Adipose tissue (tissue), 3 donors: ENCODE results near the gene H6PD. TPM values are rescaled to one million over a fixed set of nuclear protein-coding genes. Genes with fewer than 3 reads are reported as not detected.

Source experiments
- H3K27ac ChIP-seq: one replicate; pipeline ENCODE4 v1.5.1; 2013; ENCODE audit warnings: low read depth, low read length
- WGBS, 3 donors: extraction: QIAGEN DNeasy Blood & Tissue Kit; methylation state at CpG; one replicate each; pipeline ENCODE4 v1.1.7; 2013; 5-methylcytosine and 5-hydroxymethylcytosine counted together
- polyA plus RNA-seq, 3 donors: library from polyadenylated mRNA; stranded (reverse); fragments of 200-250 nt; gene quantifications; one replicate each; pipeline ENCODE4 v1.2.3, GENCODE V29; 2013
- donor health status: healthy with polysubstance abuse.
- donor health status: Bipolar disorder and iron deficiency.
- donor health status: healthy.

H6PD gene
- polyA plus RNA-seq, 3 donors: 12.5 to 28.0 (median 19.3) TPM

DNA sequence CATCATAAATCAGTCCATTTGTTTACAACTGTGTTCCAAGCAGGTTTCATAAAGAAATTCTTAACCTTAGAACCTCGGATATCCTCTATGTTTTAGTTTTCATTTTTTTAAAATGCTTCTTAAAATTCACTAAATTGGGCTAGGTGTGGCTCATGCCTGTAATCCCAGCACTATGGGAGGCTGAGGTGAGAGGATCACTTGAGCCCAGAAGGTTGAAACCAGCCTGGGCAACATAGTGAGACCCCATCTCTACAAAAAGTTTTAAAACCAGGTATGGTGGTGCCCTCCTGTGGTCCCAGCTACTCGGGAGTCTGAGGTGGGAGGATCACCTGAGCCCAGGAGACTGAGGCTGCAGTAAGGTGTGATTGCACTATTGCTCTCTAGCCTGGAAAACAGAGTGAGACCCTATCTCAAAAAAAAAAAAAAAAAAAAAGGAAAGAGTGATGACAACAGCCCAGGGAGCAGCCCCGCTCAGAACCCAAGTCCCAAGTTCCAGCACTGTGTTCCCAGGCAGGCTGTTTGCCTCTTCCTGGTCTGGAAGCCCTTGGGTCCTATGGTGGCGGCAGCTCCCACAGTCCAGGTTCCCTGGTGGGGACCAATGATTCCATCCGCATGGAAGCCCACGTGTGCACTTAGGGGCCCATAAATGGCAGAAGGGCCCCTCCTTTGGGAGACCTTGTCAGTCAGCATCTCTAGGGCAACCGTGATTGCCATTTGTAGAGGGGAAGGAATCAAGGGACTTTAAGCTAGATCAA is 33.4 kb downstream of the H6PD start:
- no peak overlapping the region for H3K27ac ChIP-seq
- WGBS, 3 donors: 88 to 92% (median 92%) methylated on average over 7 of the region's 7 CpGs

DNA sequence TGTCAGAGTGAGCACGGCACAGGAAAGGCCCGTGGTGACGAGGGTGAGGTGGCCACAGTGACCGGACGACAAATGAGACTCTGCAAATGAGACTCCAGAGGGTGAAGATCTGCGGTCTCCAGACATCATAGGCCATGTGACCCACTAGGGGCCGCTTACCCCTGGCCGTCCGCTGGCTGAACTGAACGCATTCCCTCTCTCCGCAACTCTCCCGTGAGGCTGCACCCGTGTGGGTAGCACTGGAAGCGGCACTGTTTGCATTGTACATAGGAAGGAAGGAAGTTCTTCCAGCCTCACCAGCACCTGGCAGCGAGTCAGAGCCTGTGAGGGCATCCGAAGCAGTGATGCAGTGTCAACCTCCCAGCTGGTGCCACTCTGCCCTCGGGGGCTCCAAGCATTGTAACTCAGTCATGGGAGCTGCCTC is 34.5 kb downstream of the H6PD start:
- 79 to 84% (median 80%) methylated on average over 17 of the region's 17 CpGs for WGBS, 3 donors
- H3K27ac ChIP-seq: no peak overlapping the region

DNA sequence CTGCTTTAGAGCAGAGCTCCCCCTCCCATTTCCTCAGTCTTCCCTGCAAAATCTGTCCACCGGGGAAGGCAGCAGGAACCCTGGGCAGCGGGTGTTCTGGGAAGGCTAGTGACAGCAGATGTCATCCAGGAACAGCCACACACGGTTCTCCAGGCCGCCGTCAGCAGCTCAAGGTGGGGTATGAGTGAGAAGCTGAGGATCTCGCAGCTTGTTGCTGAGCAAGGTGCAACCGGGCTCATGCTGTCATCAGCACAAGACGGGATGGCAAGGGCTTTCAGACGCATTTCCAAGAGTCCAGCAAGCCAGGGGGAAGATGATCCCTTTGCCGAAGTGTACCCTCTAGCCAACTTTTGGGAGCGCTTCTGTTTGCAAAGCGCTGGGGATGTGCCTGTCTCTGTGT is 35.1 kb downstream of the H6PD start:
- no peak overlapping the region for H3K27ac ChIP-seq
- 85 to 91% (median 89%) methylated on average over 12 of the region's 12 CpGs for WGBS, 3 donors

DNA sequence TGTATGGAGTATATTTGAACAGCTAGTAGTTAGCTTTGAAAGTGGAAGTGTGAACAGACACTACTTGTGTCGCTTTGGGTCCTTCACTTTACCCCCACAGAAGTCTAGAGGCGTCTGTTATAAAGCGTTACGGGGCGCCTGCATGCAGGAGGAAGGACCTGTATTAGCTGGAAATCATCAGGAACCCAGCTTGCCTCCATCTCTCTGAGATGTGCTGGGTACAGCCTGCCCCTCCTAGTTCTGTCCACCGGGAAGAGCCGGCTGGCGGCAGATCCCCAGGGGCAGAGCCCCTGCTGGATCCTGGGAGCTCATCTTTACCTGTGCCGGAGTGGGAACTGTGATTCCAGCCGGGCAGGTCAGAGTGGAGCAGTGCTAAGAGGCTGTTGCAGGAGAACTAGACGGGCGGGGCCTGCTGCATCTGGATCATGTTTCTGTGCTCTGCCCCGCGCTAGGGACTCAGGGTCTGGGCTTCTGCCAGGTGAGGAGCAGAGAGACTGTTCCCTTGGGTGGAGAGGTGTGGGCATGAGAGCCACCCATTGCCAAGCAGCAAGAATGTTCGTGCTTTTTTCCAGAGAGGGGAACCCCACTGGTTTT is 35.8 kb downstream of the H6PD start:
- no peak overlapping the region for H3K27ac ChIP-seq
- WGBS, 3 donors: 79 to 87% (median 80%) methylated on average over 15 of the region's 15 CpGs

DNA sequence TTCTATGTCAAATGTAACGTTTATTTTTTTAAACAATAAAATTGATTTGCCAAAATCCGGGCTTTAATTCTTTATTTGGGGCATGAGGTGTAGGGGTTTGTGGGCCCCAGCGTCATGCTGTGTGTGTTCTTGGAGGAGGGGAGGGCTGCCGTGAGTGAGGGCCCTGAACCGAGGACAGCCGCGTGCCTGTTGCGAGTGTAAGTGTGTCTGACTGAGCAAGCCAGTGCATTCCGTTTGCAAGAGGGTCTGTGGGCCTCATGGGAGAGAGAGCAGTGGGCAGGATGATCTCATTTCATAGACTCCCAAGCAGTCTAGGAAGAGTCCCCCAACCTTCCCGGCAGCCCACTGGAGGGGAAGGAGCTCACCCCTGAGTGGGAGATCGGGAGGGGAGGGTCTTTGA is 36.7 kb downstream of the H6PD start:
- no peak overlapping the region for H3K27ac ChIP-seq
- WGBS, 3 donors: 77 to 82% (median 79%) methylated on average over 11 of the region's 11 CpGs

DNA sequence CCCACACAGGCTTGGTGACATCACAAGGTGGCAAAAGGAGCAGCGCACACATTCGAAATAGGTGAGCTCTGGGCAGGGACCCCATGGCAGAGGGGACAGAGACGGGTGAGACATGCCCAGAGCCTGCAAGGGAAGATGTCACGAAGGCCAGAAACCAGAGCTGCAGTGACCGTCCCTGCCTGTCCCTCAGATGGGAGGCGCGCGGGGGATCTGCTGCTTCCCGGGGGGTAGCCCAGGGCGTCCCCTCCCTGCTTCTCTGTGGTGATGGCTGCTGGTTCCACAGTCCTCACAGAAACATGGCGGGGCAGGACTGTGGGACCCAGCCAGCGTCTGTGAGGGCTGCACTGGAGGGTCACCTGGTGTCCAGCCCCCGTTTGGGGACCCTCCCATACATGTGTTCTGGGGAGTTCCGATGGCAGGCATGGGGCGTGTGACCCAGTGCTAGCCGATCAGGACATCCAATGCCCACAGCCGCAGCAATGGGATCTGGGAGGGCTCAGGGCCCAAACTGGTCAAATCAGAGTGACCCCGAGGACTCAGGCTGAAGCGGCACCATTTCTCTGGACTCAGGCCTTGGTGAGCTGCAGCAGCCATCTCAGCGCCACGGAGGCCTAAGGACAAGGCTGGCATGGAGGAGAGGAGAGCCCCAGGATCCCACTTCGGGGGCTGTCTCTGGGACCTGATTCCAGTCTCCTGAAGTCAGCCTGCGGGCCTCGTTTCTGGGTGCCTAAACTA is 37.5 kb downstream of the H6PD start:
- no peak overlapping the region for H3K27ac ChIP-seq
- WGBS, 3 donors: 90 to 91% (median 91%) methylated on average over 23 to 24 of the region's 24 CpGs

DNA sequence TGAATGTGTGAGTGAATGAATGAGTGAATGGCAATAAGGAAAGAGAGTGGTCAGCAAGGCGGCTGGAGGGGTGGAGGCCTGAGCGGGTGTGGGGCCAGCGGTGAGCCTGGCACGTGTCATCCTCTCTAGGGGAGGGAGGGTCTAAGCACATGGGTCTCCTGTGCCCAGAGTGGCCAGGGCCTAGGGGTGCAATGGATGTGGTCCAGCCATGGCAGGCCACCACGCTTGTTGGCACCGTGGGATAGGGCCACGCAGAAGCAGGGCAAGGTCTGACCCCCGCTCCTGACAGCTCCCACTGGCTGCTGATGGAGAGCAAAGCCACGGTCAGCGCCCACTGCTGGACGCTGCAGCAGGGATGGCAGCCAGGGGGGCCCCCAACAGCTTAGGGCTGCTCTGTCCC is 38.6 kb downstream of the H6PD start:
- WGBS, 3 donors: 78 to 86% (median 86%) methylated on average over 9 to 11 of the region's 11 CpGs
- H3K27ac ChIP-seq: no peak overlapping the region

DNA sequence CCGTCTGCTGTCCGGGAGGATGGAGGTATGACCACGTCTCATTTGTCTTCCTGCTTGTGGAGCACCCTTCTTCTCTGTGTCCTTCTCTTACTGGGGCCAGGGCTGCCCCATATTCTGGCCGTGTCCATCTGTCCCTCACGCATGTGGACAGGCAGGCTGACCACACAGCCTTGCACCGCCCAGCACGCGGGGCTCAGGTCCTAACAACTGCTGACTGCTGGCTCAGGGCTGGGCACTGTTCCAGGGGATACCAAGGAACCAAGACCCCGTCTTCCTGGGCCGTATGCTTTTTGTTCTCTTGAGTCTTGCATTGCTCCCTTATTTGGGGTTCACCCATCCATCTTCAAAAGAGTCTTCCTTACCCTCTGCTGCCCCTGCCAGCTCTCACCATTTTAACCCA is 40.6 kb downstream of the H6PD start:
- H3K27ac ChIP-seq: no peak overlapping the region
- 76 to 86% (median 82%) methylated on average over 10 of the region's 10 CpGs for WGBS, 3 donors

DNA sequence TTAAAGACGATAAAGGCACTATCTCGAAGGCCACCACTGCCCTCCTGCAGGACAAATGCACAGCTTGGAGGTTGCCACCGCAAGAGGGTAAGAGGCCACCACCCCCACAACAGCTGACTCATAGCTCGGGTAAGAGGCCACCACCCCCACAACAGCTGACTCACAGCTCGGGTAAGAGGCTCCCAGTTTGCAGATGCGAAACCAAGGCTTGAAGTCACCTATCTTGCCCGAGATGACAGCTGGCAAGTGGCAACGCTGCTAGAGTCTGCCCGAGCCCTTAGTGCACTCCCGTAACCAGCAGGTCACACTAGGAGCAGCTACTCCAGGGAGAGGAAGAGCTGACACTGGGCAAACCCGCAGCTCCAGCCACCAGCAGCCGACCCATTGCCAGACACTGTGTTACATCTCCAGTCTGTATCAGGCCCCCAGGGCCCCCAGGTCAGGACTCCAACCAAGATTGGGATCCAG is 41.0 kb downstream of the H6PD start:
- 44 to 73% (median 48%) methylated on average over 12 of the region's 12 CpGs for WGBS, 3 donors

DNA sequence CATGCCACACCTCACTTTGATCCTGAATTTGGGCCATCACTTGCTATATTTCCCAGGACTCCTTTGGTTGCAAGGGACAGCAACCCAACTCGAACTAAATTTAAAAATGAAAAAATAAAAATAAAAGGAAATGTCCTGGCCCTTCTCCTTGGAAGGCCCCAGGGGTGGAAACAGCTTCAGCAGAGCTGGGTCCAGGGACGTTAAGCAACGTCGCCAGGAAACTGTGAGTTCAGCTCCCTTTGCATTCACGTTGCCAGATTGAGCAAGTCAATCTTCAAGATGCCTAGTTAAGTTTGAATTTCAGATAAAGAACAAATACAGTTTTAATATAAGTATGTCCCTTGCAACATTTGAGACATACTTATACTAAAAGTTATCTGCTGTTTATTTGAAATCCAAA is 43.5 kb downstream of the H6PD start:
- 24 to 86% (median 28%) methylated on average over 5 of the region's 5 CpGs for WGBS, 3 donors
- H3K27ac ChIP-seq: no peak overlapping the region

More for the DNA sequence above, 41.0 kb downstream of the H6PD start:
- H3K27ac ChIP-seq: no peak overlapping the region

DNA sequence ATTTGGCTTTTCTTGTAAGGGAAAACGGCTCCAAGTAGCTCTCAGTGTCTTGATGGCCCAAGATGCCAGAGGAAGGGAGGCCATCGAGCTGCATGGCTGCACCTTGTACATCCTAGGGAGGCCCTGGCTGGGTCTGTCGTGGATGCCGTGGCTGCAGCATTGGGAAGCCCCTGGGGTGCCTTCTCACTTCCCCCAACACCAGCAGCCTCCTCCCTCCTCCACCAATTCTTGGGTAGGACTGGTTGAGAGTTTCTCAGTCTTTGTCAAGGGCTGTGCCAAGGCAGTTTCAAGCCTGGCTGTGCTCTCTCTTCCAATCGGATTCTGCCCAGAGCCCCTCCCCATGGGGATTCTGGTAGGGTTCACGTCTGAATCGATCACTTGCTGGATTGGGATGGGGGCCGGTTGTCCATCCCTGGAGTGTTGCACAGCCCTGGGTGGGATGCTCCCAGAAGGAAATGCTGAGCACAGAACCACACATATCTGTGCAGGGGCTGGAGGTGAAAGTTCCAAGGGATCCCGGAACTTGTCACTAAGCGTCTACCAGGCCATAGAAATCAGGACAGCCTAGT is 44.1 kb downstream of the H6PD start:
- WGBS, 3 donors: 63 to 79% (median 66%) methylated on average over 10 of the region's 10 CpGs
- H3K27ac ChIP-seq: no peak overlapping the region

DNA sequence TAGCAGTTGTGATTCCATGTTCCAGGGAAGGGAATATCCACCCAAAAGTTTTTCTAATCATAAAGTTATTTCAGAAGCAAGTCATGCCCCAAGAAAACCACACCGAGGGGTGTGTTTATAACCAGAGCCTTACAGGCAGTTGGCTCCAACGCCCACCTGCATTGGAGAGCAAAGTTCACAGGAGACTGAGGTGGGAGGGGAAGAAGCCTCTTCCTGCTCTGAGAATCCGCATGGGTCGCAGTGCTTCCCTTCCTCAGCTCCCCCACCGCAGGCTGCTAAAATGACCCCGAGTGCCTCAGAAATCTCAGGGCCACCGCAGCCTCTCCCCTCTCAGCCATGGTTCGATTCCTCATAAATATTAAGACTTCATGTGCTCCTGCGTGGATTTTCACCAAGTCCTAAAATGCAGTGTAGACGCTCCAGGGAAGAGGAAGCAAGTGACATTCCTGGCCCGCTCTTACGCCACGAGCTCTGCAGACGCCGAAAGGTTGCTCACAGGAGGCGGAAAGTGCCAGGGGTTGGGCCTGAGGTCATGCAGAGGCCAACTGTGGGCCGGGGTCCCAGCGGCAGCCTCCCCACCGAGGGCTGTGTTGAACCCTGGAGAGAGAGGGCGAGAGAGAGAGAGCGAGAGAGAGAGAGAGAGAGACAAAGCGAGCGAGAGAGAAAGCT is 44.7 kb downstream of the H6PD start:
- 59 to 62% (median 59%) methylated on average over 22 to 23 of the region's 23 CpGs for WGBS, 3 donors
- H3K27ac ChIP-seq: no peak overlapping the region

DNA sequence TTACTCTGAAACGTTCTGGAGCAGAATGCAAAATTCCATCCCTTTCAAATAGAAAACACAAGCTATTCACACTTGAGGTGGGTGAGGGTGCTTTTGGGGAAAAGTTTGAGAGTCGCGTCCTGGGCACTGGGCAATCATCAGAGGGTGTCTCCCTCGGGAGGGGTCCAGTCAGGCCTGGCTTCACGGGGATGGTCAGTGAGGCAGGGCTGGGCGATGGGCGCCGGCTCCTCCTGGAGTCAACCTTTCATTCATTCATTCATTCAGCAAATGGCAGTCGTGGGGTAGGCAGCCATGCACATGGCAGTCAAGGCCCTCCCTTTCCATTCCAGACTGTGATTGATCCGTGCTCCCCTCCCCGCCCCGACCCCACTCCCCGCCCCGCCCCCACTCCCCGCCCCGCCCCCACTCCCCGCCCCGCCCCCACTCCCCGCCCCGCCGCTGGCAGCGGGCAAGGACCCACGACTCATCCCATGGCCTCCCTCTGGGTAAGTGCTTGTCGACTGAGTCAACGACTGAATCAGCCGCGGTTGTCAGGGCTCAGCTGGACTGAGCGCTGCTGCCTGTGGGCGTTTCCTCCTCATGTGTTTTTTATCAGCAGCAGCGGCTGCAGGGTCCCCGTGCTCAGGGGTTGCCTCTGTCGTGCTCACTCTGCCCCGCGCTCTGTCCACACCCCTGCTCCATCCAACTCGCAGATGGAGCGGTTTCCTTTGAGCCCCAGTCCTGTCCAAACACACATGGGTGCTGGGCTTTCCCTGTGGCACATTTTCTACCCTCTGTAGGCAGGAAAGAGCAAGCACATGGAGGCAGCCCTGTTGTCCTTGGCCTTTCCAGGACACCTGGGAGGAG is 45.7 kb downstream of the H6PD start:
- WGBS, 3 donors: 27% methylated on average over 28 to 35 of the region's 36 CpGs
- H3K27ac ChIP-seq: no peak overlapping the region

DNA sequence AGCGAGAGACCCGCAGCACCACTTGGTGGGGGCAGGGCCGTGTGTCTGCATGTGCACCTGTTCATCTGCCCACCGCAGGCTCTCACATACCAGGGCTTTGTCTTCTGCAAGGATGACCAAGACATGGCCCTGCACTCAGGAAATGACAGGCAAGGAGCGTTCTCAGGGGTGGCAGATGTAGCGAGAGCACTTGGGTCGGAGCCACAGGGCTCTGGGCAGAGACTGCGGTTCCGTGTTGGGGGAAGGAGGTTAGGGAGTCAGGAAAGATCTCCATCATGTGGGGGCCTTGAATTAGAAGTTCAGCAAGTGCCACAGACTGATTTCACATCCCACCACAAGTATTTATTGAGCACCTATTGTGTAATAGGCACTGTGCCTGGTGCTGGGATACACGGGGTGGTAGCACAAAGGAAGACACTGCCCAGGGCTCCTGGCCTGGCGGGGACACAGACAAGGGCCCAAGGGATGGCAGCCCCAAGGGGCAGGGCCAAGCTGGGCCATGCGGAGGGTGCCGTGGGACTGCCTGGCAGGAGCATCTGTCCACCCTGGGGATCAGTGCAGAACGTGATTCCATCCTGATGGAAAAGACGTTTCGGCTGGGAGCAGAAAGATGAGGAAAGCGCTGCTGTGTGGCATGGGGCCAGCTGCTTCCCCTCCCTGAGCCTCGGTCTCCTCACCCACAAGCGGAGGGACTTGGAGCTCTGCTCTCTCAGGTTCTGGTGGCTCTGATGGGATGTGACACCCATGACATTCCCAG is 46.7 kb downstream of the H6PD start:
- no peak overlapping the region for H3K27ac ChIP-seq
- WGBS, 3 donors: 76 to 81% (median 76%) methylated on average over 19 of the region's 19 CpGs

DNA sequence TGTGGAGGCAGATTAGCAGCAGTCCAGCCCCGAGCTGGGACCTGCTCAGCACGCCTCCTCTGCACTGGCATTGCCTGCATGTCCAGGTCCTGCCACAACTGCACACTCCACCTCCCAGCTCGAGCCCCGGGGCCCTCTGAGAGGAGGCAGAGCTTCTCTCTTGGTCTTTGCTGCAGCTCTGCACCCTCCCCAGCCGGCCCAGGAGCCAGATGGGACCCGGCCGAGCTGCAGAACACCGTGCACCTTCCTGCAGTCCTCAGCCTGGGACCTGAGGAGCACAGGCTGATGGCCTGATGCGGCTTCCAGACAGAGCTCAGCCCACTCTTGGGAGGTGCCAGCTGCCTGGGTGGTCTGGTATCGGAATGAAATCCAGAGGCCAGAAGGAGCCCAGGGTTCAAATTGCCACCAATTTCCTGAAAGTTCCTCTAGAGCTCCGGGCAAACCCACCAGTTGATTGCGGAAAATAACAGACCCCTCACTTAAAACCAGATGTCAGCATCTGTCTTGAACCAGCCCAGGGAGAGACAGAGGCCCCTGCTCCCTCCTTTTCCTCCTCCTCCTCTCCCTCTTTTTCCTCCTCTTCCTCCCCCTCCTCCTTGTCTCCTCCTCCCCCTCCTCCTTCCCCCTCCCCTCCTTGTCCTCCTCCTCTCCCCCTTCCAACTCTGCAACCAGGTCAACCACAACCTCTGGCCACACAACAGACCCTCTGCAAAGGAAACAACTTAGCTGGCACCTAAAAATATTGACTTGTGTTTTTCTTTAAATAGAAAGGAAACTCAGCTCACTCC is 47.5 kb downstream of the H6PD start:
- 49 to 56% (median 53%) methylated on average over 12 of the region's 12 CpGs for WGBS, 3 donors
- no peak overlapping the region for H3K27ac ChIP-seq

DNA sequence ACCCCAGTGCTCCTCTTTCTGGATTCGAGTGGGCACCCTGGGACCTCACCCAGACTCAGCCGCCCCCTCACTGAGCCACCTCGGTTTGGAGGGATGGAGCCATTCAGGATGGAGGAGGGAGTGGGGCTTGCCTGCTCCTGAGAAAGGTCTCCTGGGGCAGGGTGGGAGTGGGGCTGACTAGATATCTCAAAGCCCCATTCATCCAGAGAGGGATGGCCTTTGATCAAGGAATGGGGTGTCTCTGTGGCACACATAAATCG is 48.1 kb downstream of the H6PD start:
- no peak overlapping the region for H3K27ac ChIP-seq
- WGBS, 3 donors: 51 to 64% (median 57%) methylated on average over 4 of the region's 4 CpGs

DNA sequence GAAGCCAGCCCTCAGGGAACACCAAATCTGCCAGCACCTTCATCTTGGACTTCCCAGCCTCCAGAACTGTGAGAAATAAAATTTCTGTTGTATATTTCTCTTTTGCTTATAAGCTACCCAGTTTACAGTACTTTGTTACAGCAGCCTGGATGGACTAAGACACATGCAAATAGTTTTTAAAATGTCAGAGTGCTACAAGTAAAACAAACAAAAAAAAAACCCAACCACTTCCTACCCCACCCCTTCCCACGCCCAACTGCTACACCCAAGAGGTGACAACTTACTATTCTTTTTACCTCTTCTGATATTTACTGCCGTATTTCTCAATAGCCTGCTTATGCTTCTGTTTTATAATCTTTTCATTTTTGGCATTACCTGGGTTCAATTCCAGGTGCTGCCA is 49.5 kb downstream of the H6PD start:
- H3K27ac ChIP-seq: no peak overlapping the region
- 84 to 85% (median 84%) methylated on average over 2 of the region's 2 CpGs for WGBS, 3 donors
